ENCODE results near the gene C14orf132.

Gene C14orf132

GRCh38 chr14:96082420-96083300, 43.5 kb downstream of the C14orf132 start:
- DNase-seq = no peak

DNA sequence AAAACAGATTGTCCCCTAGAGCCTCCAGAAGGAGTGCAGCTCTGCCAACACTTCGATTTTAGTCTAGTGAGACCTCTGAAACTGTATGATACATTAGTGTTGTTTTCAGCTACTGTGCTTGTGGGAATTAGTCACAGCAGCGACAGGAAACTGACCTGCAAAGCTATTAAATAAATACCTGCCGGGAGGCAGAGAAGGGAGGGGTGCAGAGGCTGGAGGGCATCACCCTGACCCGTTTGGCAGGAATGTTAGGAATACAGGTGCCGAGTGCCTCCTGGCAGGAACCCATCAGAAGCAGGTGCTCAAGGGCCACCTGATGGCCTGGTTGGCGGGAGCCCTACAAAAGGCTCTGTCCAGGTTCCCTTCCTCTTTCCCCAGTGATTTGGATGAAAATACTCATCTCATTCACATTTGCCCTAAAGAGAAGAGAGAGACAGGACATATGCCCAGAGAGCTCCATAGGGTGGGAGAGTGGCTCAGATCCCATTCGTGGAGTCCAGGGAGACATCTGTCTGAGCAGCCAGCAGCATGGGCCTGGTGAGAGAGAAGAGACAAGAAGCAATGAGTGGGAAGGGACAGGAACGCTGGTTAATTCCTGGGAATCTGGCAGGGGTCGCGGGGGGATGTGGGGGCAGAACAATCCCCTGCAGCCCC, 44.6 kb downstream of the C14orf132 start:
- DNase-seq = no peak

GRCh38 chr14:96084796-96085195, 45.6 kb downstream of the C14orf132 start:
- DNase-seq = no peak

DNA sequence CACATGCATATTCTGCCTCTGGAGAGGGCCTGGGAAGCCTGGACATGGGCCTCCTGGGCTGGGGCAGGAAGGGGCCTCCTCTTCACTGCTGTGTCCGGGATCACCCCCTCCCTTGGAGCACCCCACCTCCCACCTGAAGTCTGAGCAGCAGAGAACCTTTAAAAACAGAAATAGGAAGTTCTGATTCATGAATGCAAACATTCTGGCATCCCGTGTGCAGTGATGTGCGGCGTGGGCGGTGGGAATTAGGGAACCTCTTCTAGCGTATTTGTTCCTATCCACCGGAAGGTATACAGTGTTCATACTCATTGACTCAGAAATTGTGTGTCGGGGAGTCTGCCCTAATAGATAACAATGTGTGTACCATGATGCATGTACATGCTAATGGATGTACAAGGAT, 46.2 kb downstream of the C14orf132 start:
- DNase-seq = no peak

DNA sequence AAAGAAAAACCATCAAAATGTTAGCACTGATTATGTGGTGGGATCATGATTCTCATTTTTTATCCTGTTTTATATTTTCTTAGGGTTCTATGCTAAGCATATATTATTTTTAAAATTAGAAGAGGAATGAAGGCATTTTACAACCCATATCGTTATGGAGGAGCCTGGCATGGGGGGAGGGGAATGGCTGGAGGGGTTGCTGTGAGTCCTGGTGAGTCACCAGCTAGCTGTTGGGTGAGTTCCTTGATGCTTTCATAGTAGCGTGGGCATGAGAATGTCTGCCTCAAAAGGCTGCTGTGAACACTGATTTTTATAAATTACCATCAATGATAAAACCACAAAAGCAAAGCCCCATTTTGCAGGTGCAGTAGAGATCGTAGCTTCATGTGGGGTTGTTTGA, 46.9 kb downstream of the C14orf132 start:
- peak; percentile 77 for DNase-seq

DNA sequence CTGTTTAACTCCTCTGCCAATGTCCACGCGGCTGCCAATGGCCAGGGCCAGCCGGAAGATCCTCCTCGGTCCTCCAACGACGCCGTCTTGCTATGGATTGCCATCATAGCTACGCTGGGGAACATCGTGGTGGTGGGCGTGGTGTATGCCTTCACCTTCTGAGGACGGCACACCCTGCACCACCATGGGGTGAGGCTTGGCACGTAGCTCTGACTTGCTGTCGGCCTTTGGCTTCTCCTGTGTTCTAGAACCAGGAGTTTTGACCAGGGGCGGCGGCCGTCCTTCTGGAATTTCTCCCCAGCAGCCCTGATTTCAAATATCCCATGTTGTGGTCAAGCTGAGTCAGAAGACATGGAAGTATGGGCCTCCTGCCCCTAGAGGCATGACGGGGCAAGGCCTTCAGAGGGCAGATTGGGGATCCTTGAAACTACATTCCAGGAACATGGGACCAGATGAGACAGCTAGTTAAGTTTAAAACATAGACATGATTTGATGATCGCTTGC, 47.5 kb downstream of the C14orf132 start:
- DNase-seq = peak; percentile 71

GRCh38 chr14:96088074-96088473, 48.9 kb downstream of the C14orf132 start:
- DNase-seq = no peak

GRCh38 chr14:96088481-96088880, 49.3 kb downstream of the C14orf132 start:
- no peak for DNase-seq

DNA sequence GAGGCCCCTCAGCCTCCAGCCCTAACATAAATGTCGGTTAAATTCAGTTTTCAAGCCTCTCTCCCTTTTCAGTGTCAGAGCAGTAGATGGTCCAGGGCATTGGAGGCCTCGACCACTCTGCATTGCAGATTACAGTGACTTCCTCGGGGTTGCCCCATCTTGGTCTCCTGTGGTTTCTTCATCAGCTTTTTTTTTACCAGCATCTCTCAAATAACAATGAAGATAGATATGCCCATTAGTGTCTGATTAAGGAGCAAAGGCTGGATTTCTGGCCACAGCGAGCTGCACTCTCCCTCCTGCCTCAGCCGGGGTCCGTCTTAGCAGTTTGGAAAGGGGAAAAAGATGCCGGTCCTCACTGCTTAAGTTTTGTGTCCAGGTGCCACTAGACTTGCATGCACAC, 49.7 kb downstream of the C14orf132 start:
- DNase-seq = no peak

DNA sequence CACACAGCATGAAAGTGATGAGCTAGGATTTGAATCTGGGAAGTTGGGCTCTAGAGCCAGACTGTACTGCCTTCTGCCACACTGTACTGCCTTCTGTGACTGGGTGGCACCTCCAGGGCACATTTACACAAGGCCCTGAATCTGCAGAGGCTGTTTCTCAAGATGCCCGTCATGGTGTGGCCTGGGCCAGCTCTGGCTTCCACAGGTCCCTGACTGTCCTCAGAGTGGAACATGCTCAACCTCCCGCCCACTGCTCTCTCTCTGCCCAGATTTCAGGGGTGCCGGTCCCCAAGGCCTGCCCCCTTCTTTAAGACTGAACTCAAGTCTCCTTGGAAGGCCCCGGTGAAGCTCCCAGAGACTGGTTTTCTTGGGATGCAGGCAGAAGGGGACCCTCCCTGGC, 50.2 kb downstream of the C14orf132 start:
- DNase-seq = no peak

GRCh38 chr14:96090441-96091148, 51.4 kb downstream of the C14orf132 start:
- peak; percentile 97 for DNase-seq

DNA sequence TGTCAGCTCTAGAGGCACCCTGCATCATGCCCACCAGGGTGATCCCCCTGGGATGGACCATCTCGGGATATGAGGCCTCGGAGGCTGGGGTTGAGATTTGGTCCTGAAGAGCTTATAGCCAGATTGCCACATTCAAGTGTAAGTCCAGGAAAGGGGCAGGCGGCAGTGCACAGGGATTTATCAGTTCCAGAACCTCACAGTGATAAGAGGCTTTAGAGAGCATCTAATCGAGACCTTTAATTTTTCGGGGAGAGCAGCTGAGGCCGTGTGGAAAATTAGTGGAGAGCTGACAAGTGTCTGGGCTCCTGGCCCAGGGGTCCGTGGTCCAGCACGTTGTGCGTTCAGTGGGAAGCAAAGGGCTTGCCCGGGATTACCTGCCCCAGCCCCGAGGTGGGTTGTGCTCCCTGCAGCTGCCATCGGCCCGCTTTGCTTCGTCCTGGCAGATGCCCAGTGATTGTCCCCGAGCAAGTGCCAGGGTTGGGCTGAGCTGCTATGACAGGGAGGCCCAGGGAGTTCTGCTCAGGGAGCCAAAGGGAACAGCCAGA, 52.1 kb downstream of the C14orf132 start:
- no peak for DNase-seq

GRCh38 chr14:96091941-96092411, 52.8 kb downstream of the C14orf132 start:
- DNase-seq = peak; percentile 64

DNA sequence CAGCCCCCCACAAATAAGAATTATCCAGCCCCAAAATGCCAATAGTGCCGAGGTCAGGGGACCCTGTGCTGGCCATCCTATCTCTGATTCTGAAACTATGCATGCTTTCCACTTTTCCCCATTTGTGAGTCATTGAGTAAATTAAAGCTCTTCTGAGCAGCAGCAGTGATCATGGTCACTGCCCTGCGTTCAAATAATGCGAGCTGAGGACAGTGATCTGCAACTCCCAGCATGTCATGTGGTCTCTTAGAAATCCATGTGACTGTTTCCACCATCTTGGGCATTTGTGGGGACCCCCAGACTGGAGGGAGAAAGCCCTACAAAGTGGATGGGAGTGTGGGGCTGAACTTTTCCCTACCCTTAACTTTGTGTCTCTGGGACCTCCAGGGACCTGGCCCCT, 53.8 kb downstream of the C14orf132 start:
- DNase-seq = no peak

GRCh38 chr14:96094211-96094610, 55.0 kb downstream of the C14orf132 start:
- no peak for DNase-seq

DNA sequence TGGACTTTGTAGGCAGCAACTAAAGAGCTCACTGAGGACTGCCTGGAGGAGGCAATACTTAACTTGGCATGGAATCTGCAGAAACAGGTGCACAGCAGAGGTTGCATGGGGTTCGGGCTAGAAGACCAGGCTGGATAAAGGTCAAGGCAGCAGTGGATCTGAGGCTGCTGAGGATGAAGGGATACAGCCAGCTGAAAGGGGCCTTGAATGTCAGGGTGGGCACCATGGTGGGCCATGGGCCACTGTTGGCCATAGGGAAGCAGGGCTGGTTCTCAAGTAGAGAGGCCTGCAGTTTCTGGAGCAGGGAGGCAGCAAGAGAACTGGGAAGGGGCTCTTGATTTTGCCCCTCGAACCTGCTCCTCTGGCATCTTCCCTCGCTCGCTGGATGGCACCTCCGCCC, 55.5 kb downstream of the C14orf132 start:
- no peak for DNase-seq

- DNase-seq = no peak
Observed at GRCh38 chr14:96095058-96095457, 55.9 kb downstream of the C14orf132 start.

DNA sequence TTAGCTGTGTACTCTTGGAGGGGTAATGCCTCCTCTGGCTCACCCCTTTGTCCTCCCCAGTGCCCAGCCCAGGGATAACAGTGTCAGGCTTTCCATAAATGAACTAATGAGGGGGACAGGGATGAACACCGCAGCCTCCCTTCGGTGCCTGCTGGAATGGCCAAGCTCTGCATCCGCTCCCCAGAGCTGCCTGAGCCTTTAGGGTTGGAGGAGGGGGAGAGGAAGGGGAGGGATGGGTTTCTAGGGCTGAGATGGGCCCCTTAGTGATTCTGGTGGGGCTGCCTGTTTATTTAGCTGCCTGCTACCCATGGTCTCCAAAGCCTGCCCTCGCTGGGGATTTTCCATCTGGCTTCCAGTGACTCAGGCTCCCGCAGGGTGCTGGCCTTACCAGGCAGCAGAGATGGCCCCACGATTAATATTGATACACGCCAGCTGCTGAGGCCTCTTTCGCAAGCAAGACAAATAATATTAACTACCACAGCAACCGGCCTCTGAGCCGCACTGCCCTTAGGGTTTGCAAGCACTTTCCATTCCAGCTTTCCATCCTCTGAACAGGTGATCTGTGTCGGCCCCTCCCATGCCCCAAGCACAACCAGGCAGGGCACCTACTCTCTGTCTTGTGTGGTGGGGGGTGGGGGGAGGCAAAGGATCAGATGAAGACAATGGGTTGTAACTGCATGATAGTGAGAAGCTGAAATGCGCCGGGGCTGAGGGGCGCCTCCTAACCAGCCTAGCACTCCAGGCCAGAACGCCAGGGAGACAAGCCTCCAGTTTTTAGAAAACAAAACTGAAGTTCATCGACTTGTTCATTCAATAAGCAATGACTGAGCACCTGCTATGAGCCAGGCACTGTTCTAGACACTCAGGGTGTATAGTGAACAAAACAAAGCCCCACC, 56.7 kb downstream of the C14orf132 start:
- DNase-seq = peak; percentile 79

DNA sequence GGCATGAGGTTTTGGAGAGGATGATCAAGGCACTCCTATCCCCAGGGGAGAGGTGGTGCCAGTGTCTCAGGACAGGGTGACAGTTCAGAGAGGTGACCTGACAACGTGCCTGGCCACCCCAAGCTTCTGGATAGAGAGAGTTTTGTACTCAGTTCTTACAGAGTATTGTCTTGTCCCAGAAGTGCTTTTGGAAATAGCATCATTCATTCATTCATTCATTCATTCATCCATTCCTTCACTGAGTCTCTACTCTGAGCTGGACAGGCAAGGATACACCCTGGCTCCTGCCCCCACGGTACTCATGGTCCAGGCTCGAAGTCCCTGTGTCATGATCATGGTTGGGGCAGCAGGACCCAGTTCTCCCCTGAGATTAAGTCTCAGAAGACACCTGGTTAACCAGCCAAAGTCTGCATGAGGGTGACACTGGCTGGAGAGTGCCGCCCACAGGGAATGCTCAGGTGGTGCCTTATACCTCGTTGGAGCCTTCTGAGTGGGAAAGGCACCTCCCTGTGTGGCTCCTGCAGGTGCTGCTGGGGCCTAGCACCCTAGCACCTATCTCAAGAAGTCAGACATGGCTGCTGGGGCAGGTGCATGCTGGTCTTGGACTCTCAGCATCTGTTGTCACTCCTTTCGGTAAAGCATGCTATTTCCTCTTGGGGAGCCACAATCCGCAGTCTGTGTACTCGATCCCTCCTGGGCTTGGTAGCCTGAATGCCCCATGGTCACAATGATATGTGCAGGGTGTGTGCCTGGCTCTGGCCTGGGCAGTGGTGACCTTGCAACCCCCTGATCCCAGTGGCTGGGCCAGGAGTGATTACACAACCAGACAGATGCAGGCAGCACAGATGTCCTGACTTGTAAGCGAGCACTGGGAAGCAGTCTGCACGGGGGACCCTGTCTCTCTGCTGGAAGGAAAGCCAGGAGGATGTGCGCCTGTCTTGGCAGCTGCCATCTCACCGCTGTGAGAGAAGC, 57.8 kb downstream of the C14orf132 start:
- no peak for DNase-seq

GRCh38 chr14:96097752-96098151, 58.6 kb downstream of the C14orf132 start:
- no peak for DNase-seq

Measured in fibroblast of skin of scalp (primary cell).